ENCODE measurements around the gene ACTL10.
"Not testable (repeated sequence)": the region's sequence is repeated elsewhere in the genome, so short reads cannot be mapped to it uniquely, and the experiment has no call there.

Gene ACTL10

GRCh38 chr20:33697129-33697528 lies 30.4 kb downstream of the ACTL10 start:
- peak; percentile 52 for DNase-seq (ENCODE audit: low spot score)

GRCh38 chr20:33698966-33699365 lies 32.2 kb downstream of the ACTL10 start:
- not testable (repeated sequence) for DNase-seq (ENCODE audit: low spot score)

- DNase-seq (ENCODE audit: low spot score): not testable (repeated sequence)
Observed at GRCh38 chr20:33700696-33701441, 34.1 kb downstream of the ACTL10 start.

- DNase-seq (ENCODE audit: low spot score): no peak
Observed at GRCh38 chr20:33701629-33702450, 35.1 kb downstream of the ACTL10 start.

GRCh38 chr20:33702861-33703260 lies 36.1 kb downstream of the ACTL10 start:
- no peak for DNase-seq (ENCODE audit: low spot score)

- DNase-seq (ENCODE audit: low spot score): no peak
Observed at GRCh38 chr20:33703498-33704137, 36.9 kb downstream of the ACTL10 start.

GRCh38 chr20:33704197-33704924 lies 37.6 kb downstream of the ACTL10 start:
- DNase-seq (ENCODE audit: low spot score): no peak

GRCh38 chr20:33707668-33708067 lies 40.9 kb downstream of the ACTL10 start:
- DNase-seq (ENCODE audit: low spot score): no peak

GRCh38 chr20:33709398-33709797 lies 42.7 kb downstream of the ACTL10 start:
- peak; percentile 40 for DNase-seq (ENCODE audit: low spot score)

GRCh38 chr20:33709905-33710541 lies 43.3 kb downstream of the ACTL10 start:
- DNase-seq (ENCODE audit: low spot score): no peak

GRCh38 chr20:33710681-33711445 lies 44.1 kb downstream of the ACTL10 start:
- DNase-seq (ENCODE audit: low spot score): no peak

GRCh38 chr20:33711446-33711738 lies 44.6 kb downstream of the ACTL10 start:
- no peak for DNase-seq (ENCODE audit: low spot score)

GRCh38 chr20:33713865-33714367 lies 47.2 kb downstream of the ACTL10 start:
- no peak for DNase-seq (ENCODE audit: low spot score)

- DNase-seq (ENCODE audit: low spot score): no peak
Observed at GRCh38 chr20:33716498-33716897, 49.8 kb downstream of the ACTL10 start.

All from AG08396 (cell line).